A549 treated with AZD9567 at 1 μM for 4 hours (cell line): ENCODE data around the gene SLC6A5. TPM values are rescaled to one million over a fixed set of nuclear protein-coding genes. Genes with fewer than 3 reads are reported as not detected.

ENCODE experiments used
- total RNA-seq: library from RNA; stranded (reverse); fragments of 200-300 nt; extraction: Qiagen RNA extraction; gene quantifications from 5 replicates; pipeline ENCODE4 v1.2.3, GENCODE V29; 2022; ENCODE audit not compliant: insufficient read depth

The SLC6A5 gene
- total RNA-seq = not detected in 5 replicates

GRCh38 chr11:20599221-20600019 lies at the start of gene SLC6A5:
TSS of gene SLC6A5 (plus strand) at chr11:20599608. CDS start at chr11:20599673, 65 bp downstream.

GRCh38 chr11:20668844-20669819 lies 69.7 kb downstream of the SLC6A5 start, which contains the start of gene NELL1:
TSS of gene NELL1 (plus strand) at chr11:20669586.

Other genes starting within 250 kb of the SLC6A5 start
- 177 to 187 TPM (median 180 TPM) in 5 replicates for gene HTATIP2, start 235.9 kb upstream of the SLC6A5 start, total RNA-seq
- gene PRMT3, start 211.9 kb upstream of the SLC6A5 start, total RNA-seq = 26.5 to 31.9 TPM (median 30.1 TPM) in 5 replicates
- gene NELL1, start 70.0 kb downstream of the SLC6A5 start, total RNA-seq = not detected in 5 replicates